Breast epithelium (tissue), 3 donors: ENCODE data around the gene ADAMTS13.

Source experiments
- CTCF ChIP-seq, 3 donors: fragments of 450-650 bp; IDR thresholded peaks; one replicate each; pipeline ENCODE4 v1.5.1; 2016 to 2017; ENCODE audit warnings: antibody characterized with exemption in 3 of 3, mild to moderate bottlenecking in 3 of 3, moderate library complexity in 3 of 3
- POLR2AphosphoS5 ChIP-seq, 3 donors: sonication (generic); formaldehyde crosslinking; IDR thresholded peaks; one replicate each; pipeline ENCODE4 v1.6.1; 2017; ENCODE audit warnings: antibody characterized with exemption in 3 of 3

DNA sequence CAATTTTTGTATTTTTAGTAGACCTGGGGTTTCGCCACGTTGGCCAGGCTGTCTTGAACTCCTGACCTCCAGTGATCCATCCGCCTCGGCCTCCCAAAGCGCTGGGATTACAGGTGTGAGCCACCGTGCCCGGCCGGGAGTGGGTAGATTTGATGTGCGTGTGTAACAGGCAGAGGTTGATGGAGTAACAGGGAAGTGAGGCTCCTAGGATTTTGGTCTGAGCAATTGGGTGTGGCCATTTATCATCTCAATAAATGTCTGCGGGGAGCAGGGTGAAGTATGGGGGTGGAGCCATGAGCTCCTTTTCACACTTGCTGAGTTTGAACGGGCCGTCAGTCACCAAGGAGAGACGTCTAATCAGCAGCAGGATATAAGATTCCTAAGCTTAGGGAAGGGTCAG lies 3.2 kb upstream of the ADAMTS13 start:
- no peak for TF ChIP-seq POLR2AphosphoS5 (IDR thresholded peaks at IDR 0.05)
- no peak for TF ChIP-seq CTCF (IDR thresholded peaks at IDR 0.05)
